PC-3 (cell line): ENCODE measurements around the gene TRMU.

Source experiments
- EZH2 ChIP-seq: fragments of 300-600 bp; sonication (generic); IDR thresholded peaks from one replicate; pipeline ENCODE4 v1.6.1; 2017; ENCODE audit warnings: antibody characterized with exemption, mild to moderate bottlenecking, low read length; ENCODE audit not compliant: unreplicated experiment
- EZH2phosphoT487 ChIP-seq: fragments of 300-600 bp; sonication (generic); IDR thresholded peaks from 2 replicates; pipeline ENCODE4 v1.6.1; 2018; ENCODE audit warnings: mild to moderate bottlenecking, antibody characterized with exemption, low read length, borderline replicate concordance
- TF ChIP-seq, protein P1 (sequence below): fragments of 300-600 bp; sonication (generic); conservative IDR thresholded peaks from 2 replicates; pipeline ENCODE4 v1.5.1; 2017; ENCODE audit warnings: antibody characterized with exemption, low read depth, mild to moderate bottlenecking, low read length

DNA sequence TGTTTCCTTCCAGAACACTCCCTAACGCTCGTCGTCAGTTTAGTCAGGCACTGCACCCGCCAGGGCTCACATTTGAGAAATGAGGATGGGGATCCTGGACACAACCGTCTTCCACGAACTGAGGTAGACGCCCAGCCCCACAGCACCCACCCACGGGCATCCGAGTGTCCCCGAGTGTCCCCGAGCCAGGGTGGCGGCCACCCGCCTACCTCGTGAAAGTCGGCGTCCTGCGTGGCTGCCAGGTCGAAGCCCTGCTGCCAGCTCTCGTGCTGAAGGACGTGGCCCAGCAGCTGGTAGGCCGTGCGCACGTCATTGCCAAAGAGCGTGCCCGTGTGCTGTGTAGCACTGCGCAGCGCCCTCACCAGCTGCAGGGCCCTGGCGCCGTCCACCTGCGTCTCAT is 53.6 kb downstream of the TRMU start:
- TF ChIP-seq, protein P1, sequence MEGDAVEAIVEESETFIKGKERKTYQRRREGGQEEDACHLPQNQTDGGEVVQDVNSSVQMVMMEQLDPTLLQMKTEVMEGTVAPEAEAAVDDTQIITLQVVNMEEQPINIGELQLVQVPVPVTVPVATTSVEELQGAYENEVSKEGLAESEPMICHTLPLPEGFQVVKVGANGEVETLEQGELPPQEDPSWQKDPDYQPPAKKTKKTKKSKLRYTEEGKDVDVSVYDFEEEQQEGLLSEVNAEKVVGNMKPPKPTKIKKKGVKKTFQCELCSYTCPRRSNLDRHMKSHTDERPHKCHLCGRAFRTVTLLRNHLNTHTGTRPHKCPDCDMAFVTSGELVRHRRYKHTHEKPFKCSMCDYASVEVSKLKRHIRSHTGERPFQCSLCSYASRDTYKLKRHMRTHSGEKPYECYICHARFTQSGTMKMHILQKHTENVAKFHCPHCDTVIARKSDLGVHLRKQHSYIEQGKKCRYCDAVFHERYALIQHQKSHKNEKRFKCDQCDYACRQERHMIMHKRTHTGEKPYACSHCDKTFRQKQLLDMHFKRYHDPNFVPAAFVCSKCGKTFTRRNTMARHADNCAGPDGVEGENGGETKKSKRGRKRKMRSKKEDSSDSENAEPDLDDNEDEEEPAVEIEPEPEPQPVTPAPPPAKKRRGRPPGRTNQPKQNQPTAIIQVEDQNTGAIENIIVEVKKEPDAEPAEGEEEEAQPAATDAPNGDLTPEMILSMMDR: no peak
- TF ChIP-seq EZH2: no peak
- TF ChIP-seq EZH2phosphoT487: no peak
